Raji (cell line): ENCODE results near the gene NLRP14.

ENCODE experiments used
- POLR2A ChIP-seq: IDR thresholded peaks from 2 replicates; pipeline ENCODE4 v1.6.1; 2011; ENCODE audit warnings: low read depth, low read length, control low read depth; ENCODE audit not compliant: insufficient read depth

Gene NLRP14

GRCh38 chr11:7088921-7089320 lies 68.6 kb downstream of the NLRP14 start, which contains the start of gene RBMXL2:
Gene RBMXL2 (plus strand): TSS chr11:7088998. CDS start chr11:7089121, 123 bp downstream.
- TF ChIP-seq POLR2A = no peak

GRCh38 chr11:7089328-7090251 lies 69.3 kb downstream of the NLRP14 start:
- TF ChIP-seq POLR2A = no peak

- TF ChIP-seq POLR2A = no peak
Observed at GRCh38 chr11:7098235-7098832, 78.1 kb downstream of the NLRP14 start.

GRCh38 chr11:7115780-7116179 lies 95.5 kb downstream of the NLRP14 start:
- TF ChIP-seq POLR2A = no peak

- no peak for TF ChIP-seq POLR2A
Observed at GRCh38 chr11:7116370-7116769, 96.1 kb downstream of the NLRP14 start.
